ENCODE data around the gene AP1S1. TPM values are rescaled to one million over a fixed set of nuclear protein-coding genes. Genes with fewer than 3 reads are reported as not detected.

The AP1S1 gene
- total and polyA plus RNA-seq, 9 of the 15 experiments (the other 6 are each of a cell fraction or from before 2014, with no cell fraction given): 4.4 to 149 (median 89.4) TPM

GRCh38 chr7:101172854-101173751, 18.8 kb downstream of the AP1S1 start:
- H3K4me3 ChIP-seq: no peak overlapping the region
- ChIA-PET POLR2A (interaction anchor here (0.7 to 1.0 kb wide), 8 partner anchors 7 to 728 kb away, joined by 3 to 5 read pairs (median 4); partner anchors contain the start of genes PLOD3, VGF and ZNHIT1), CTCF (ENCODE audit: low intra/inter-chr PET ratio) (interaction anchor here (1.1 kb wide), 1 partner anchor 109 kb away, joined by 3 read pairs; no protein-coding TSS in a partner anchor)
- WGBS (ENCODE audit: insufficient coverage, low coverage, missing lambda C conversion rate): 19% methylated on average over 53 of the region's 53 CpGs
- FAIRE-seq (no peak), DNase-seq (ENCODE audit: extremely low read depth in 1 of 4, low spot score in 3 of 4) (peak; percentile 41 to 60 (median 52)), ATAC-seq (peak; percentile 13)
- intact Hi-C loops (cut with micrococcal nuclease): no loop called here
- peaks cover 14% of the 10 kb centered on the region for H4K20me1 ChIP-seq (replicated peaks; ENCODE audit: control insufficient read depth, insufficient read depth, low read length)
- H3K27ac ChIP-seq (ENCODE audit: extremely low read depth, low read depth, low read length): no peak overlapping the region
- no peaks in the 10 kb centered on the region for H3K9me3 ChIP-seq (replicated peaks; ENCODE audit: control insufficient read depth, insufficient read depth, low read depth, low read length)
- peak overlapping the region; percentile 57 for H3K4me2 ChIP-seq (ENCODE audit: insufficient read depth, low read length)
- BruUV-seq (replicated peaks): no TSS peak
- peaks cover 6% of the 10 kb centered on the region for H3K9me1 ChIP-seq (ENCODE audit: control insufficient read depth, insufficient read depth, low read length)
- in situ Hi-C loops (cut with MboI): no loop called here
- H3K9ac ChIP-seq (ENCODE audit: insufficient read depth in 1 of 2, low read depth in 2 of 2, low read length in 2 of 2): peak overlapping the region in 1 of 2 experiments; percentile 84; a peak in 2 of 4 replicates
- H3K4me1 ChIP-seq (replicated peaks in 1 of 2; ENCODE audit: control insufficient read depth in 2 of 2, insufficient read depth in 2 of 2, low read length in 2 of 2): peaks cover 21 to 48% of the 10 kb centered on the region in 2 experiments
- no peaks in the 10 kb centered on the region for H3K79me2 ChIP-seq (ENCODE audit: control insufficient read depth, insufficient read depth, low read length)
- no peaks in the 10 kb centered on the region for H3K36me3 ChIP-seq (ENCODE audit: control insufficient read depth, insufficient read depth, low read length)
- H3K27me3 ChIP-seq (ENCODE audit: control insufficient read depth in 2 of 2, insufficient read depth in 2 of 2, low read length in 2 of 2): peaks cover 36 to 46% of the 10 kb centered on the region in 2 experiments; a peak in 4 of 5 replicates
- peak overlapping the region; percentile 92 for H2AFZ ChIP-seq (ENCODE audit: low read depth, low read length)
- TF ChIP-seq ZKSCAN8 (CRISPR knock-in tag; IDR thresholded peaks at IDR 0.05): no peak
- no peak for TF ChIP-seq TAF7 (tag; IDR thresholded peaks at IDR 0.05)
- peak; percentile 55 to 78 for TF ChIP-seq E2F6 (IDR thresholded peaks at IDR 0.05; ENCODE audit: borderline replicate concordance in 1 of 2, extremely low read depth in 1 of 2, insufficient read depth in 1 of 2, insufficient read length in 1 of 2, low read depth in 1 of 2, low read length in 1 of 2, poor library complexity in 1 of 2, severe bottlenecking in 1 of 2)
- no peak for TF ChIP-seq BRD9 (IDR thresholded peaks at IDR 0.05; ENCODE audit: low read depth, partially characterized antibody)
- peak; percentile 20; the same call in 1 of the 2 replicates for TF ChIP-seq ZNF830 (CRISPR knock-in tag; IDR thresholded peaks at IDR 0.05)
- no peak for TF ChIP-seq KAT8 (IDR thresholded peaks at IDR 0.05; ENCODE audit: low read depth)
- TF ChIP-seq ETV5 (CRISPR knock-in tag; IDR thresholded peaks at IDR 0.05; ENCODE audit: low read depth): no peak
- peak; percentile 7 for TF ChIP-seq TBP (optimal IDR thresholded peaks at IDR 0.05; ENCODE audit: low read depth, low read length)
- no peak for TF ChIP-seq NCOA2 (IDR thresholded peaks at IDR 0.05; ENCODE audit: partially characterized antibody in 2 of 2)
- TF ChIP-seq CBX1 (IDR thresholded peaks at IDR 0.05; ENCODE audit: low read depth): 0 out of 2 replicates have a peak, but pooled peaks have one; percentile 13
- no peak for TF ChIP-seq HBP1 (CRISPR knock-in tag; IDR thresholded peaks at IDR 0.05)
- TF ChIP-seq JUN (IDR thresholded peaks at IDR 0.05; ENCODE audit: borderline replicate concordance, low read depth, low read length): no peak
- TF ChIP-seq JUN (CRISPR knock-in tag; IDR thresholded peaks at IDR 0.05; ENCODE audit: borderline replicate concordance): 0 out of 2 replicates have a peak, but pooled peaks have one; percentile 18
- TF ChIP-seq L3MBTL2 (IDR thresholded peaks at IDR 0.05): peak; percentile 57; the same call in 1 of the 2 replicates
- TF ChIP-seq NFIC (IDR thresholded peaks at IDR 0.05): peak; percentile 74
- no peak for TF ChIP-seq LCOR (CRISPR knock-in tag; IDR thresholded peaks at IDR 0.05)
